Adipose tissue (tissue), 3 donors: ENCODE data around the gene IER5. TPM values are rescaled to one million over a fixed set of nuclear protein-coding genes. Genes with fewer than 3 reads are reported as not detected.

Experiments used
- H3K27ac ChIP-seq: one replicate; pipeline ENCODE4 v1.5.1; 2013; ENCODE audit warnings: low read depth, low read length
- WGBS, 3 donors: extraction: QIAGEN DNeasy Blood & Tissue Kit; methylation state at CpG; one replicate each; pipeline ENCODE4 v1.1.7; 2013; 5-methylcytosine and 5-hydroxymethylcytosine counted together
- polyA plus RNA-seq, 3 donors: library from polyadenylated mRNA; stranded (reverse); fragments of 200-250 nt; gene quantifications; one replicate each; pipeline ENCODE4 v1.2.3, GENCODE V29; 2013
- donor health status: healthy with polysubstance abuse.
- donor health status: Bipolar disorder and iron deficiency.
- donor health status: healthy.

Gene IER5
- polyA plus RNA-seq, 3 donors, result 2.3 to 13.6 (median 8.5) TPM

DNA sequence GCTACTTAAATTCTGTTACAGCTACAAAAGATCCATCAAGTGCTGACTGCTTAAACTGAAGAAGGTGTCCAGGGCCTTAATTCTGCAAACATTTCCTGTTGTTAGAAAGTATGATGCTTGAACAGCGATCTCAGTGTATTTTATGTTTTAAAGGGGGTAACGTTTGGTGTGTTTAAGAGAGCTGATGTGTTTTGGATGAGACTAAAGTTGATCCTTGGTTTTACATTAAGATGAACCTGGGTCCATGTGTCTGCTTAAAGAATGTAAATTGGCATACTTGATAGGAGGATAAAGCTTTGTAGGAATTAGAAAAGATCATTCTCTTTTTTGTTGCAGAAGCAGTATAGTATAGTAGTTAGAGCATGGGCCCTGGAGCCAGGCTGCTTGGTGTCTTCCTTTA lies 3.6 kb downstream of the IER5 start:
- 84 to 90% (median 88%) methylated on average over 2 of the region's 2 CpGs for WGBS, 3 donors
- H3K27ac ChIP-seq, result no peak overlapping the region

GRCh38 chr1:181092883-181093458 lies 4.5 kb downstream of the IER5 start:
- H3K27ac ChIP-seq, result no peak overlapping the region
- WGBS, 3 donors, result 88 to 92% (median 92%) methylated on average over 4 of the region's 4 CpGs

DNA sequence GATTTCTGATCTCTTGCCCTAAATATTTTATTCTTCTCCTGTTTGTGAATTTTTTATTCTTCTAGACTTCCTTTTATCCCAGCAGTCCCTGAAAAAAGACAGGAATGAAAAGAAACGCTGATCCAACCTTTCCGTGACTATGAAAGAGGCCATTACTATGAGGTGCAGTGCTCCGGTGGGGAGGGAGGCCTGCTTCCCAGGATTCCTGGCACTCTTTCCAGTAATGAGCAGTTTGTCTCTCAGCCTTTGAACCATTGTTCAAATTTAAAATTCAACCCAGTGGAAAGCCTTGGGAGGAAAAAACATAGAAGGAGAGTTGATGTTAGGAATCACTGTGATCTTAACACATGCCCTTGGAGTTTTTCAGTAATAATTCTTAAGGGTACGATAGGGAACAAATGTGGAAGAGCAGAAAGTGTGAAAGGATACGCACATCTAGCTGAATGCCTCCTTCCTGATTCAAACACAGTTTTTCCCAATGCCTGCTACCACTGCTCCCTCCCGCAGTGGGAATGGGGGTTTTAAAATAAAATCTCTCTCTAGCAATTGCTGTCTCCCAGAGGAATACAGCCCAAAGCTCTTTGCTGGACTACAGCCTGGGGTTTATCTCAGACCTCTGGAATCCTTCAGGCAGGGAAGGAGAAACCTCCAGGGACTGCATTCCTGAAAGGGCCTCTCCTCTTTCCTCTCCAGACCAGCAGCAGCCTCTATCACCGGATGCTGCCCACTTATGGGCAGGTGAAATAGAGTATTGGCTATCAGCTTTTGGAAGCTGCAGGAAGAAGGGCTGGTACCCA lies 6.1 kb downstream of the IER5 start:
- WGBS, 3 donors, result 51 to 73% (median 52%) methylated on average over 7 of the region's 7 CpGs
- no peak overlapping the region for H3K27ac ChIP-seq

- H3K27ac ChIP-seq, result no peak overlapping the region
- 84 to 90% (median 87%) methylated on average over 8 of the region's 8 CpGs for WGBS, 3 donors
Observed at GRCh38 chr1:181095260-181095659, 6.8 kb downstream of the IER5 start.

GRCh38 chr1:181095763-181096184 lies 7.3 kb downstream of the IER5 start:
- WGBS, 3 donors, result 69 to 86% (median 81%) methylated on average over 5 of the region's 5 CpGs
- no peak overlapping the region for H3K27ac ChIP-seq

GRCh38 chr1:181097242-181097641 lies 8.7 kb downstream of the IER5 start:
- 60 to 86% (median 76%) methylated on average over 7 of the region's 7 CpGs for WGBS, 3 donors
- H3K27ac ChIP-seq, result no peak overlapping the region

DNA sequence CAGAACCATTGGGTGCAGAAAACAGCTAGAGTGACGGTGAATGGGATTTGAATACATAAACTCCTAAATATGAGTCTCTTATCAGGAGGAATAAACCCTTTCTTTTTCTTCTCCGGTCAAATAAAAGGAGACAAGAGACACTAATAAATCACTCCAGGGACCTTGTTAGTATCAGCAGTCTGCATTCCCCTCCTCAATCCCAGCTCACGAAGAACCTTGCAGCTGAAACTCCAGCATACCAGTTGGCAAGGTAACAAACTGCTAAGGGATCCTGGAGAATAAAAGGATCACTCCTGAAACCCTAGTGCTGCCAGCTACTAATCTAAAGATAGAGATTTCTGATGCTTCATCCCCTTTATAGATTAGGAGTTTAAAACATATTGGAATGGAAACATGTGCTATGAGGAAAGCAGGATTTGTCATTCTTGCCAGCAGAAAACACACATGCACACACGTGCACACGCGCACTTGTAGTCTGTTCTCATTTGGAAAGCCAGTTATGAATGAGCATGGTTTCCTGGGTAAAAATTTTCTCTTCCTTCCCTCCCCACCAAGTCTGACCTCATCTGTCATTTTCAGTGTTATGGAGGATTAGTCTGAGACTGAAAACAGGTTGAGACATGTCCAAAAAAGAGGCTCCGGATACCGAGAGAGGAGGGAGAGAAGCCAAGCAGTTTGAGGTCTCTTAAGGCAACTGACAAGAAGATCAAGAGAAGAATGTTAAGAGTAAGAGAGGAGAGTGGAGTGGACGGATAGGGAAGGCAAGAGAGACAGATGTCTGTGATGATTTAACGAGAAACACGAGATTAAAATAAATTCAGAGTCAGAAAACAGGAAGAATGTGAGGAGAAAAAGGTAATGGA lies 10.9 kb downstream of the IER5 start:
- H3K27ac ChIP-seq, result no peak overlapping the region
- WGBS, 3 donors, result 36 to 38% (median 37%) methylated on average over 11 of the region's 11 CpGs

- WGBS, 3 donors, result 44 to 66% (median 62%) methylated on average over 10 of the region's 10 CpGs
Observed at GRCh38 chr1:181100015-181100905, 11.8 kb downstream of the IER5 start.

DNA sequence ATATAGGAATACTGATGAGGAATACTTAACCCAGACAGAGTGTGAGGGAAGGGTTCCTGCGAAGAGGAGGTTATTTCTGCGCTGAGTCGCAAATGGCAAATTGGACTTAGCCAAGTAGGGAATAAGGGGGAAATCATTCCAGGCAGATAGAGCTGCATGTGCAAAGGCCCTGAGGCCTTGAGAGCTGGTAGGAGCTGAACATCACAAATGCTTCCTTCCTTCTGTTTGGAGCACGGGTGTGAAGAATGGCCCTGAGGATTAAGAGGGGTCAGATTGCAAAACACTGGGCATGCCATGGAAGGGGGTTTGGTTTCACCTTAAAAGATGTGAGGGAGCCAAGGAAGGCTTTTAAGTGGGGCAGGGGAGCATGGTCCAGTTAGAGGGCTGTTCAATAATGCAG lies 12.4 kb downstream of the IER5 start:
- no peak overlapping the region for H3K27ac ChIP-seq
- WGBS, 3 donors, result 83 to 92% (median 87%) methylated on average over 4 of the region's 4 CpGs

More at GRCh38 chr1:181100015-181100905, 11.8 kb downstream of the IER5 start:
- H3K27ac ChIP-seq, result no peak overlapping the region

DNA sequence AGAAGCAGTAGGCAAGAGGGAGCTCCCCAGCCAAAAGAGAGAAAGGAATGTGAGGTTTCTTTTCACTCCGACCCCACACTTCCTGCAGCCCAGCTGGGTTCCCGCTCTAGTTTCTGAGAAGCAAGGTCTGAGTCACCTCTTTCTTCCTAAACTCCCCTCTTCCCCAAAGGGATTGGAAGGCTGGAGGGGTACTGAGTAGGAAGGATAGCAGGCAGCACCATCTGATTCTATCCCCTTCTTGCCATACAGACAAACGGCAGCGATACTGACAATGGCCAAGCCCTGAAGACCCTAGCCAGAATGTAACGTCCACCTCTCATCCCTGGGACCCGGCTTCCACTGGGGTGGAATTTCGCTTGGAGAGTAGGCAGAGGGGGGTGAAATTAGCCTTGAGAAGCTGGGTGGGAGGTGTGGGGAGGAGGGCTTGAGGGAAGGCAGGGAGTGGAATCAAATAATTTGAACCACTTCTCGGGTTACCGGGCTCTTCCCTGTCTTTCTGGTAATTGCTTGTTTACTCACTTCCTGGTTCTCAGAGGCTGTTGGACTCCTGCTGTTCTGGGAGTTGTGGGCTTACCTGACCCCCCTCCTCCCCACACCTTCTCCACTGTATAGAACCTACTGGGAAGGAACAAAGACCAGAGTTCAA lies 13.2 kb downstream of the IER5 start:
- 52 to 62% (median 57%) methylated on average over 9 of the region's 9 CpGs for WGBS, 3 donors
- H3K27ac ChIP-seq, result no peak overlapping the region

DNA sequence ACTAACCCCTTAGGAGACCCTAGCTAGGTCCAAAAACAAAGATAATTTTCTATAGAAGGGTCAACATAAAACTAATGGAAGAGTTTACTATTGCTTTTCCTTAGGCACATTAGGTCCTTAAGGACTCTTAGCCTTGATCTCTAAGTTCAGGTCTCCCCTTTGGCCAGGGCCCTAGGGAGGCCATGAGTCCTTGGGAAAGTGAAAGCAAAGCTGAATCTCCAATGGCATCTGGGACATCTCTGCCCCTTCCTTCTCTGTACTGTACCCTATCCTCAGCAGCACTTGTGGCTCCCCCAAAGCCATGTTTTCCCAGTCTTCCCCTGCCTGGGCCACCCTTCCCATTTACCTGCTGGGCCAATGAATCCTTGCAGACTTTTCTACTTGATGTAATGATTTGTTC lies 14.3 kb downstream of the IER5 start:
- H3K27ac ChIP-seq, result no peak overlapping the region

DNA sequence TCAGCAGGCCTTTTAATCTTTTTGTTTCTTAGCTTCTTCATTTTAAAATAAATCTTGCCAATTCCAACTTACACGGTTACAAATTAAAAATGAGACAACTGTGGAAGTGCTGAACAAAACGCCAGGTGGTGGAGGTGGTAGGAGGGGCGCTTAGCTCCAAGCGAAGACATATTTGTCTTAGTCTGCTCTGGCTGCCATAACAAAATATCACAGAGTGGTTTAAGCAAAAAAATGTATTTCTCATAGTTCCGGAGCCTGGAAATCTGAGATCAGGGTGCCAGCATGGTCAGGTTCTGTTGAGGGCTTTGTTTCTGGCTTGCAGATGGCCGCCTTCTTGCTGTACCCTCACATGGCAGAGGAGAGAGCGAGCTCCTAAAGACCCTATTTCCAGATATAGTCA lies 14.9 kb downstream of the IER5 start:
- WGBS, 3 donors, result 91 to 96% (median 95%) methylated on average over 7 of the region's 7 CpGs
- no peak overlapping the region for H3K27ac ChIP-seq

GRCh38 chr1:181104042-181104789 lies 15.7 kb downstream of the IER5 start:
- H3K27ac ChIP-seq, result no peak overlapping the region
- 34 to 43% (median 39%) methylated on average over 17 of the region's 17 CpGs for WGBS, 3 donors

GRCh38 chr1:181104790-181105133 lies 16.3 kb downstream of the IER5 start:
- 0 to 1% (median 0%) methylated on average over 28 of the region's 28 CpGs for WGBS, 3 donors
- H3K27ac ChIP-seq, result no peak overlapping the region

DNA sequence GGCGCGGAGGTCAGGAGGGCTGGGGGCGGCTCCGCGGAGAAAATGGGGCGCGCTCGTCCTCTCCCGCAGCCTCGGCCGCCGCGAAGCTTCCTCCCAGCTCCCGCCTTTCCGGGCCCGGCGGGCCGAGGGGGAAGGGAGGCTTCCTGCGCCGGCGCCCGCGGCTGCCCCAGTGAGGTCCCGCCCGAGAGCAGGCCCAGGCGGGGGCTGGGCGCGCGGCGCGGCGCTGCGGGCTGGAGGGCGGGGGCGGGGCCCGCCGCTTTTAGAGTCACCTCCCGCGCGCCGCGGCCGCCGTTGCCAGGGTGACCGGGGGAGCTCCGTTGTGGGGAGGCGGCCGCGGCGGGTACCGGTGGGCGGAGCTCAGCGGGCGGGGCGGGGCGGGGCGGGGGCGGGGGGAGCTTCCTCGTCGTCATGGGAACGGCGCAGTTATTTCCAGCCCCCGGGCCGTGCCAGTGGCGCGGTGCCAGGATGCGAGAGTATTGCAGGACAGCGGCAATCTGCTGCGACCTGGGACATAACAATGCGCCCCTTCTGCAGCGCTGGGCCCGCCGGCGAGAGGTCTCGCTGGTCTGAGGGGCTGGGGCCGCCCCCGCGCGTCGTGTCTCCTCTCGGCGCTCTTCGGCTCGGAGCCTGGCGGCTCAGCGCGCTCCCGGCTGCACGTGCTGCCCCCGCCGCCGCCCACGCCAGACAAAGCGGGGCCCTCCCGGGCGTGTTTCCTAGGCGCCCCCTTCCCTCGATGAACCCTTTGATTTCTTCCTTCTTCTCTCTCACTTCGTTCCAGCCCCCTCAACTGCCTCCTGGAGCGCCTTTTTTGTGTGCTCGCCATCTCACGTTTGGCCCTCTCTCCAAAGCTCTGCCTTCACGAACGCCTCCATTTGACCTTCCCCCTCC lies 16.9 kb downstream of the IER5 start:
- WGBS, 3 donors, result 2% methylated on average over 87 to 100 of the region's 104 CpGs
- no peak overlapping the region for H3K27ac ChIP-seq

GRCh38 chr1:181106022-181106312 lies 17.5 kb downstream of the IER5 start:
- WGBS, 3 donors, result 58 to 65% (median 64%) methylated on average over 3 of the region's 3 CpGs
- no peak overlapping the region for H3K27ac ChIP-seq

DNA sequence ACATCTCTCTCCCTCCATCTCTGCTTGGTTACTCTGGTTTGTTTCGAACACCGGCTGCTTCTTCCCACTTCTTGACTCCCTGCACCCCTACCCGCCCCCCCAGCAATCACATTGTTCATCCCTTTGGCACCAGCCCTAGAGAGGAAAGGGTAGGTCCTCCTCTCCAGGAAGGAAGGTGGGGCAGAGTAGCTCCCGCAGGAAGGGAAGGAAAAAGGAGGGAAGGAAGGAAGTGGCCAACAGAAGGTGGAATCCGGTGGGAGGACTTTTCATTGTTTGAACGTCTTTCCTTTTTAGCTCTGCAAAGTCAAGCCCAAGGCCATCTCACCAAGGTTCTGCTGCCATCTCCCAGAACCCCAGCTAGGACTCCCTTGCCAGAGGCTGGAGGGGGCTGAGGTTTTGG lies 18.0 kb downstream of the IER5 start:
- WGBS, 3 donors, result 47 to 61% (median 56%) methylated on average over 6 of the region's 6 CpGs

More for the DNA sequence above, 18.0 kb downstream of the IER5 start:
- H3K27ac ChIP-seq, result no peak overlapping the region
